GM21367 (cell line): ENCODE results near the gene ZNF44.
"Not testable (repeated sequence)": the region's sequence is repeated elsewhere in the genome, so short reads cannot be mapped to it uniquely, and the experiment has no call there.

Source experiments
- ATAC-seq: cut with Tn5 transposase; IDR thresholded peaks from one replicate; pipeline ENCODE4 v1.9.1; 2021; ENCODE audit not compliant: unreplicated experiment

Gene ZNF44

DNA sequence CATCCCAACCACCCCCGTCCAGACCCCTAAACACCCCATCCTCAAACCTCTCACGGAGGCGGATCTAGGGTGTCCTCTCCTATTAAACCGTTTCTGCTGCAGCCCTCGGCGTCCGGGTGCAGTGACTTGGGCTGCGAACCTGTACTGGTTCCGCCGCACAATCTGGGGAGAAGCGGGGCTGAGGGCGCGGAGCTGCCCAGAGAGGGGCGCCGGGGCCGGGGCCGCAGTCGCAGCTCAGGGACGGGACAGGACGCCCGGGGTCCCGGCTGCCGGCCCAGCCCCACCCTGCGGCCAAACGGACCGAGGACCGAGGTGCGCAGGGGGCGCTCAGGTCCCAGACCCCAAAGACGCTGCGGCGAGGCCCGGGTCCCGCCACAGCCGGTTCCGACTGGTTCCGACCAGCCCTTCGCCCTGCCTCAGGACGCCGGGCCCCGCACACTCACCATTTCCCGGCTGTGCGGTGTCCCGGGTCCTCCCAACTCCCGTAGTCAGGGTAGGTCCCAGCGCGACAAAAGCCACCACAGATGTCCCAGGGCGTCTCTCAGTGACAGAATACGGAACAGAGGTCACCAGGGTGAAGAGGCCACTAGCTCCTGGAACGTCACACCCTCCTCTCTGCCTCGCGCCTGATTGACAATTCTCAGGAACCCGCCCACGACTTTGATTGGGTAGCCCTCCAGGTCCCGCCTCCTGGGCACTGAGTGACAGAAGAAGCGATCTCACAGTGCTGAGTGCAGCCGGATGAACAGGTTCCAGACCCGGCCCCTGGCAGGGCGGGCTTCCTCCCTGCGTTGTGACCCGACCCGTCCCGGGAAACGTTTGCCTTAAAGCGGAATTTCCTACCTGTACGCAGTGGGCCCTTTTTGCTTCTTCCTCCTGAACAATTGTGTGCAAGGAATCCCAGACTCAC is at the start of gene ZNF44:
Gene ZNF44, minus strand, starts transcription at position 635 of the 910 bp plus-strand sequence. Its CDS starts 189 bp downstream, at position 446.
- ATAC-seq, result peak; percentile 80

DNA sequence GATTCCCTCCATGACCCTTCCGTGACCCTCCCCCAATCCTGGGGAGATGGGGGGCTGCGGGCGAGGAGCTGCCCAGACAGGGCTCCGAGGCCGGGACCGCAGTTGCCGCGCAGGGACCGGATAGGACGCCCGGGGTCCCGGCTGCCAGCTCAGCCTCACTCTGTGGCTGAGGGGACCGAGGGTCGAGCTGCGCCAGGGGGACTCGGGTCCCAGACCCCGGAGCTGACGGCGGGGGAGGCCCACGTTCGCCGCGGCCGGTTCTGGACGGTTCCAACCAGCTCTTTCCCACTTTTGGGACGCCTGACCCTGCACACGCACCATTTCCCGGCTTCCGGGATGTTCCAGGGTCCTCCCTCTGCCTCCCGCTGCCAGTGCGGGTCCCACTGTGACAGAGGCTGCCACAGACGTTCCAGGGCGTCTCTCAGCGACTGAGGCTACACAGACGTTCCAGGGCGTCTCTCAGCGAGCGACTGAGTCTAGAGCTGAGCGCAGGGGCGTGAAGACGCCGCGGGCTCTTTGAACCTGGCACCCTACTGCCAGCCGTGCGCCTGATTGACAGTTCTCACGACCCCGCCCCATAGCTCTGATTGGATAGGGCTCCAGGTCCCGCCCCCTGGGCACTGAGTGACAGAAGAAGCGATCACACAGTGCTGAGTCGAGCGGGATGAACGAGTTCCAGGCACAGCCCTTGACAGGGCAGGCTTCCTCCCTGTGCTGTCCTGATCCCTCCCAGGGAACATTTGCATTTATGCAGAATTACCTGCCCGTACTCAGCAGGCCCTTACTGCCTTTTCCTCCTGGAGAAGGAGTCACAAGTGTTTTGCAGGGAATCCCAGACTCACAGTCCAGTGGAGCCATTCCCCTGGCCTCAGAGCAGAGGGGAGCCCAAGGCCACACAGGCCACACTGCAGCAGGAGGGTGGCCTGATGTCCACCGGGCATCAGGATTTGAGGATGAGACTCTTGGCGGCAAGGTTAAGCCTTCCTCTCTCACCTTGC is 38.8 kb upstream of the ZNF44 start, which contains the start of gene ZNF563:
Gene ZNF563, minus strand, starts transcription at position 472 of the 998 bp plus-strand sequence. Its CDS starts 151 bp downstream, at position 321.
- peak; percentile 89 for ATAC-seq

DNA sequence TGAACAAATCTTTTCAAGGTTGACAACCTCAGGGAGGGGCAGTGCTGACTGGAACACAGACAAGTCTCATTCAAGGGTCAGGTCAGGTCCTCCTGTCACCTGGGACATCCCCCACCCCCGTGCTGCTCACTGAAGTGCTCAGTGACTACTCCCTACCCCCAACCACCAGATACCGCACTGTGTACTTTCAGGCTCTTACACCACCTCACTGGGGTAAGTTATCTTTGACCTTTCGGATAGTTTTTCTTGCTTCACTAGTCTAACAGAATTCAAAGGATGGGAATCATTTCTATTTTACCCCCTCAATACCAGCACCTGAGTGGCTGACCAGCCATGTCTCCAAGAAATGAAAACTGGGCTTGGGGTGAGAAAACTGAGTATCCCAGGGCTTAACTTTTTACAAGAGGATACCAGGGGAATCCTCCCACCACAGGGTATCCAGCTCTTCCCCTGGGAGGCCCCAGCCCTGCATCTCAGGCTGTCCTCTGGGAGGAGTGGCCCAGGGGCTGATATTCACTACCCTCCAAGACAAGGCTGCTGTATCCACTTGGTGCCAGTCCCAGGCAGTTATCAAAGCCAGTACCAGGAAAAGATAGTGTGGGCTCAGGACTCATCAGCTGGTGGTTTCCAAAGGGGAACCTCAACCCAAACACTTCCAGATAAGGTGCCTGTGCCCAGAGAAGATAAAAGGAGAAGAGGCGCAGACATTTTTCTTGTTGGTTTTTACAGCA is 36.7 kb upstream of the ZNF44 start:
- no peak for ATAC-seq

DNA sequence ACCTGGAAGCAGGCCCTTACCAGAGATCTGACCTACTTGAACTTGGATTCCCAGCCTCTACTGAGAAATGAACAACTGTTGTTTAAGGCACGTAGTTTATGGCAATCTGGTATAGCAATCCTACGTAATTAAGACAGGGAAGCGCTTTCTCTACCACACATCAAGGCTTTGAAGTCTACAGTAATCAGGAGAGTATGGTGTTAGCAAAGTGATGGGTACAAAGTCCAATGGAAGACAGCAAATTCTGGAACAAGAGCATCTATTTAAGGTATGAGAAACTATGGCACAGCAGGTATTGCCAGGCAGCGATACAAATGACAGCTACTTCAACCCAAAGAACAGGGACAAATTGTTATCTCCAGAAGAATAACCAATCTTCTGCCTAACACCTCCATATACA is 35.7 kb upstream of the ZNF44 start:
- no peak for ATAC-seq

DNA sequence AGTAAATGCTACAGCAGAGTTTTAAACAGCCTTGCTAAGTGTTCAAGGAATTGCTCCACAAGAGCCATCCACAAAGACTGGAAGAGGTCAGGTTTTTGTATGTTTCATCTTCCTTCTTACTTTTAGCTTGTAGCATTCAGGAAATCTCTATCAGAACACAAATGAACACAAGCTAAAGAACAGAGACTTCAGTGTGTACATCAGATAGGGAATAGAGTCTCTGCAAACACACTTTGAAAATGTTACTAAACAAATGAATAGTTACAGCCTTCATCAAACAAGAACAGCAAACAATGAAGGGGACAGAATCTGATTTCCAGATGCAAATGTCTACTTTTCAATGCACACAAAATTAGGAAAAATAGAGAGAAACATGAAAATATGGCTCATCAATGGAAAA is 31.0 kb upstream of the ZNF44 start:
- ATAC-seq, result no peak

DNA sequence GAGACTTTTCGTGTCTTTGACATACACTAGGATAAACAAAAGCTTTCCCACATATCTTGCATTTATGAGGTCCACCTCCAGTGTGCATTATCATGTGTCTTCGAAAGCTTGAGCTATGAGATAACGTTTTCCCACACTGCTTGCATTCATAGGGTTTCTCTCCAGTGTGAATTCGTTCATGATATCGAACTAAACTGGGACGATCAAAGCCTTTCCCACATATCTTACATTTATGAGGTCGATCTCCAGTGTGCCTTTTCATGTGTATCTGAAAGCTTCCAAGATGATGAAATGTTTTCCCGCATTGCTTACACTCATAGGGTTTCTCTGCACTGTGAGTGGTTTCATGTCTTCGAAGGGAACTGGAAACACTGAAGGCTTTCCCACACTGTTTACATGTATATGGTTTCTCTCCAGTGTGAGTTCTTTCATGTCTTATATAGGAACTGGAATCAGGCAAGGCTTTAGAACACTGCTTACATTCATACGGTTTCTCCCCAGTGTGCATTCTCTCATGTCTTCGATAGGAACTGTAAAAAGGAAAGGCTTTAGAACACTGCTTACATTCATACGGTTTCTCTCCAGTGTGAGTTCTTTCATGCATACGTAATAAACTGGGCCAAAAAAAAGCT is 24.2 kb upstream of the ZNF44 start:
- no peak for ATAC-seq

DNA sequence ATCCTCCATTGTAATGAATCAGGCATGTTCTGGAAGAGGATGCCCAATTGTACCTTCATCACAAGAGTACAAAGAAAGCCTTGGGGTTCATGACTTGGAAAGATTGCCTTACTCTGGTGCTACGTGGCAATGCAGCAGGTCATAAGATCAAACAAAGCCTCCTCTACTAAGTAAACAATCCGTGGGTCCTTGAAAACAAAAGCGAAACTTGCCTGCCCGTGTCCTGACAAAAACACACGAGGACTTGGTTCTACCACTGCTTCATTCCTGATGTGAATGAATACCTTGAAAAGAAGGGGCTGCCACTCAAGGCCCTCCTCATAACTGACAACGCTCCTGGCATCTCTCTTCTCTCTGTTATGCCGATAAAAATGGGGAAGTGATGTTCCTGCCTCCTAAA is 19.9 kb upstream of the ZNF44 start:
- ATAC-seq, result no peak

DNA sequence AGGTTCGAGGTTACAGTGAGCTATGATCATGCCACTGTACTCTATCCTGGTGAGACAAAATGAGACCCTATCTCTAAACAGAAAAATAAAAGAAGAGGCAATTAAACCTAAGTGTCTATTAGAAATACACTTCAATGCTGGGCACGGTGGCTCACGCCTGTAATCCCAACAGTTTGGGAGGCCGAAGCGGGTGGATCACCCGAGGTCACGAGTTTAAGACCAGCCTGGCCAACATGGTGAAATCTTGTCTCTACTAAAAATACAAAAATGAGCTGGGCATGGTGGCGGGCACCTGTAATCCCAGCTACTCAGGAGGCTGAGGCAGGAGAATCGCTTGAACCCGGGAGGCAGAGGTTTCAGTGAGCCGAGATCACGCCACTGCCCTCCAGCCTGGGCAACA is 14.2 kb upstream of the ZNF44 start:
- not testable (repeated sequence) for ATAC-seq

DNA sequence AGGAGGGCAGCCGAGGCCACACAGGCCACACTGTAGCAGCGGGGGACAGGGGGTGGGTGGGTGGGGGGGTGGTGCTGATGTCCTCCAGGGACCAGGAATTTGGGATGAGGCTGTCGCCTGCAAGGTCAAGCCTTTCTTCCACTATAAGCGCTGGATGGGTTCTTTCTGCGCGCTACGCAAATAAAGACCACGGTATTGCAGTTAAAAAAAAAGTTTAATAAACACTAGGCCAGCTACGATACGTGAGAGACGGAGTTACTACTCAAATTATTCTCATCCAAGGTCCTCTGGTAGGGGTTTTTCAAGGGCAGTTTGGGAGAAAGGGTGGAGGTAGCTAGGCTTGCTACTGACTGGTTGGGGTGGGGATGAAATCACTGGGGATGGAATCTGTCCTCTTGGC is 508 bp upstream of the ZNF44 start:
- no peak for ATAC-seq

DNA sequence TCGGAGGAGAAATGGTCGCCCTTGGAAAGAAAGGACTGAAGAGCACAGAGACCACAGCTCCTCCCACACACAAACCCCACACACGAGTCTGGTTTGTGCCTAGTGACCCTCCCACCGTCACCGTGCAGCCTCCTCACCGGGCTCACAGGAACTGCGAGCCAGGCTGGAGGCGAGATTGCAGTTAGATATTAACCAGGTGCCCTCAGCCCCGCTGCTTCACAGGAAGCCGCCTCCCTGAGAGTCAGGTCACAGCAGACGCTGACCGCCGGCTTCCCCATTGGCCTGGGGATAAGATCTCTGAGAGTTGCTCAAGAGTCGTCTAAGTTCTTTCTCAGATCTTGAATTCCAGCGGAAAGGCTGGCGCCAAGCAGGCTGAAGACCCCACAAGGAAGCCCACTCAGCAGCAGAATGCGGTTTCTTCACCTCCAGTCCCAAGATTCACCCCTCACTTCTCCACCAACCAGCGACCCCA is 870 bp downstream of the ZNF44 start:
- ATAC-seq, result peak; percentile 36

DNA sequence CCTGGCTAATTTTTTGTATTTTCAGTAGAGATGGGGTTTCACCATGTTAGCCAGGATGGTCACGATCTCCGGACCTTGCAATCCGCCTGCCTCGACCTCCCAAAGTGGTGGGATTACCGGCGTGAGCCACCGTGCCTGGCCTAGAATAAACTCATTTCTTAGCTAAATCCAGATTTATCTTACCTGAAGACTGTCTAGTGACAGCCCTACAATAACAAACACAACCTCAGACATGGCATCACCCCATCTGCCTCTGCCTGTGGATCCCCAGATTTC is 5.0 kb downstream of the ZNF44 start:
- ATAC-seq, result no peak

DNA sequence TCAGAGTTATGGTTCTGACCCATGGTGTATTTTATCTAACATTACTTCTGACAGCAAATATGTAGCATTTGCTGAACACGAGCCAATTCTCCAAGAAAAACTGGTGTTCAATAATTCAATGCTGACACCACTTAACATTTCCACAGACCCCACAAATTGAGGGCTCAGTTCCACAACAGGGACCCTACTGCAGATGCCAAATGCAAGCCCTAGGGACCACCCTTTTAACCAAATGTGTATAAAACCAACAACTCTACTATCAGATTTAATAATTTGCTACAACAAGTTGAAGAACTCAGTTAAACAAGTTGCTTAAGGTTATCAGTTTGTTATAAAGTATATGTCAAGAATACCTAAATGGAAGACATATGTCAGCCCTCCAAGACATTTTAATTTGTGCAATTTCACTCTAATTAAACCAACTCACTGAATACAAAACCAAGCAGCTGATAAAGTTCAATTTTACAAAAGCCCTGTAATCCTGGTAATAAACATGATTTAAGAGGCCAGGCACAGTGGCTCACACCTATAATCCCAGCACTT is 6.7 kb downstream of the ZNF44 start:
- no peak for ATAC-seq

DNA sequence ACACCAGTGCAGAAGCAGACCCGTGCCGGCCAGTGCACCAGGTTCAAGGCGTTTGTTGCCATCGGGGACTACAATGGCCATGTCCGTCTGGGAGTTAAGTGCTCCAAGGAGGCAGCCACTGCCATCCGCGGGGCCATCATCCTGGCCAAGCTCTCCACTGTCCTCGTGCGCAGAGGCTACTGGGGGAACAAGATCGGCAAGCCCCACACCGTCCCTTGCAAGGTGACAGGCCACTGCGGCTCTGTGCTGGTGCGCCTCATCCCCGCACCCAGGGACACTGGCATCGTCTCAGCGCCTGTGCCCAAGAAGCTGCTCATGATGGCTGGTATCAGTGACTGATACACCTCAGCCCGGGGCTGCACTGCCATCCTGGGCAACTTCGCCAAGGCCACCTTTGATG is 10.1 kb downstream of the ZNF44 start:
- ATAC-seq, result no peak

DNA sequence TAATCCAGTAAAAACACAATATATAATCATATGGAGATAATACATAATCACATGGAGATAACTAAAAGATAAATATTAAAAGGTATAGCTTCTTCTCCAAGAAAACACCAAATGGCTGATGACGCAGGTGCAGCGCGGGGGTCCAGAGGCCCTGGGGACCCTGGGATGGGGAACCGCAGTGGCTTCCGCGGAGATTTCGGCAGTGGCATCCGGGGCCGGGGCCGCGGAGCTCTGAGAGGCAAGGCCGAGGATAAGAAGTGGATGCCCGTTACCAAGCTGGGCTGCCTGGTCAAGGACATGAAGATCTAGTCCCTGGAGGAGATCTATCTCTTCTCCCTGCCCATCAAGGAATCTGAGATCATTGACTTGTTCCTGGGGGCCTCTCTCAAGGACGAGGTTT is 10.5 kb downstream of the ZNF44 start:
- ATAC-seq, result no peak

DNA sequence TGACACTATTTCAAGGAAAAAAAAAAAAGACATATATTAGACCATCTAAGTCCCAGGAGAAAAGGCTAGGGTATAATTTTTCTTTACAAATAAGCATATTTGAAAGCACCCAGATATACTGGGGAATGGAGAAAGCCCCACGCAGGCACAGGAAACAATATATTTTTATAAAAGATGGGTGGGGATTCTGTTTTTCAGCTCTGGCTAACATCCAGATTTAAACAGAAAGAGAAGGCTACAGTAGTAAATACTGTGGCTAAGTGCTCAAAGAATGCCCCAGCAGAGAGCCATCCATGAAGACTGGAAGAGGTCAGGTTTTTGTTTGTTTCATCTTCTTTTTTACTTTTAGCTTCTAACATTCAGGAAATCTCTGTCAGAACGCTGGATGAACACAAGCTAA is 16.0 kb downstream of the ZNF44 start:
- no peak for ATAC-seq

DNA sequence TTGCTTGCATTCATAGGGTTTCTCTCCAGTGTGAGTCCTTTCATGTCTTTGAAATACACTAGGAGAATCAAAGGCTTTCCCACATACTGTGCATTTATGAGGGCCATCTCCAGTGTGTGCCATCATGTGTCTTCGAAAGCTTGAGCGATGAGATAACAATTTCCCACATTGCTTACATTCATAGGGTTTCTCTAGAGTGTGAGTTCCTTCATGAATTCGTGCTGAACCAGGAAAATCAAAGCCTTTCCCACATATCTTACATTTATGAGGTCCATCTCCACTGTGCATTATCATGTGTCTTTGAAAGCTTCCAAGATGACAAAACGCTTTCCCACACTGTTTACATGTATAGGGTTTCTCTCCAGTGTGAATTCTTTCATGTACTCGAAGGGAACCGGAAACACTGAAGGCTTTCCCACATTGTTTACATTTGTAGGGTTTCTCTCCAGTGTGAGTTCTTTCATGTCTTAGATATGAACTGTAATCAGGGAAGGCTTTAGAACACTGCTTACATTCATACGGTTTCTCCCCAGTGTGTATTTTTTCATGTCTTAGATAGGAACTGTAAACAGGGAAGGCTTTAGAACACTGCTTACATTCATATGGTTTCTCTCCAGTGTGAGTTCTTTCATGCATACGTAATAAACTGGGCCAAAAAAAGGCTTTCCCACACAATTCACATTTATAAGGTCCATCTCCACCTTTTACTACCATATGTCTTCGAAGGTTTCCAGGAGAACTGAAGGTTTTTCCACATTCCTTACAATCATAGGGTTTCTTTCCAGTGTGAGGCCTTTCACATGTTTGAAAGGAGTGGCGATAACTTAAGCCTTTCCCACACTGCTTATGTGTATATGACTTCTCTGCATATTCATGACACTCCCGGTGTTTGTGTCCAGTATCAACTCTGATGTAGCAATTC is 21.4 kb downstream of the ZNF44 start:
- no peak for ATAC-seq

DNA sequence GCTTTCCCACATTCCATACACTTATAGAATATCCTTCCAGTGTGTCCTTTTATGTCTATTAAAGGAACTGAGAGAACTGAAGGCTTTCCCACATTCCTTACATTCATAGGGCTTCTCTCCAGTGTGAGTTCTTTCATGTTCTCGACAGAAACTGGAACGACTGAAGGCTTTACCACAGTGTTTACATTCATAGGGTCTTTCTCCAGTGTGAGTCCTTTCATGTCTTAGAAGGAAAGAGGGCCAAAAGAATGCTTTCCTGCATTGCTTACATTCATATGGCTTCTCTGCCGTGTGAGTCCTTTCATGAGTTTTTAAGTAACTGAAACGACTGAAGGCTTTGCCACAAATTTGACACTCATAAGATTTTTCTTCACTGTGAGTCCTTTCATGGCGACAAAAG is 22.3 kb downstream of the ZNF44 start:
- no peak for ATAC-seq

DNA sequence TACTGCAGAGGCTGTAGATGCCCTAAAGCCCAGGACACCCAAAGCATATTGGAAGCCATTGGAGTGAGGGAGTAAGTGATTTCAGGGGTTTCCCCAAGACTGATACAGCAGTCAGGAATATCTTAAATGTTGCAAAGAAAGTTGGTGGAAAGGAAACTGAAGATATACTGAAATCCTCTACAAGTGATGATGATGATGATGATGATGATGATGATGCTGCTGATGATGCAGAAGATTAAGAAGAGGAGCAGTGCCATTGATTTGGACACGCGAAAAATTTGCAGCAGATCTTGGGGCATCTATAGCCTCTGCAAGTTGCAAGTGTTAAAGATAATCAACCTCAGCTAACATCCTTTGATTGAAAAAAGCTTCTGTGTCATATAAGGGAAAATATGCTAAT is 23.8 kb downstream of the ZNF44 start:
- ATAC-seq, result no peak
